ENCODE data around the gene MTMR12. TPM values are rescaled to one million over a fixed set of nuclear protein-coding genes. Genes with fewer than 3 reads are reported as not detected.

Gene MTMR12
- total and polyA plus RNA-seq, 2 of the 13 experiments (the other 11 are each of a cell fraction or from before 2014, with no cell fraction given), result 23.4 to 36.6 TPM

GRCh38 chr5:32223972-32224609 is 88.6 kb downstream of the MTMR12 start:
- no peaks in the 10 kb centered on the region for H3K9me3 ChIP-seq (ENCODE audit: low read length)
- no peaks in the 10 kb centered on the region for H3K79me2 ChIP-seq (ENCODE audit: insufficient read depth, low read length)
- ChIA-PET POLR2A (interaction anchor here (0.6 to 1.1 kb wide), 2 partner anchors 10 to 386 kb away, joined by 3 to 5 read pairs; no protein-coding TSS in a partner anchor), CTCF (ENCODE audit: low intra/inter-chr PET ratio, low total read pairs) (no interaction called here)
- no peak overlapping the region for H3K9ac ChIP-seq (ENCODE audit: insufficient read depth, low read depth, low read length)
- in situ Hi-C loops (cut with HindIII; ENCODE audit: extremely low pct_ligation_motif_present, low pct_unique_long_range_greater_than_20kb), result no loop called here
- intact Hi-C loops (cut with micrococcal nuclease; ENCODE audit: unreplicated experiment), result no loop called here
- peaks cover 25% of the 10 kb centered on the region for H3K4me1 ChIP-seq (ENCODE audit: insufficient read depth, low read length)
- H2AFZ ChIP-seq (ENCODE audit: low read length), result no peak overlapping the region
- H3K27ac ChIP-seq (ENCODE audit: extremely low read length, insufficient read depth, low read length), result peak overlapping the region; percentile 66
- TF ChIP-seq HNRNPK (IDR thresholded peaks at IDR 0.05; ENCODE audit: low read depth, low read length, poor library complexity, severe bottlenecking) (no peak), TEAD3 (CRISPR knock-in tag; optimal IDR thresholded peaks at IDR 0.05; ENCODE audit: borderline replicate concordance) (peak; percentile 88), ZNF281 (CRISPR knock-in tag; IDR thresholded peaks at IDR 0.05; ENCODE audit: borderline replicate concordance) (peak; percentile 34; the same call in 1 of the 2 replicates), HIC2 (CRISPR knock-in tag; IDR thresholded peaks at IDR 0.05; ENCODE audit: low read depth) (0 out of 2 replicates have a peak, but pooled peaks have one; percentile 29), MAFK (conservative IDR thresholded peaks at IDR 0.05 in 1 of 2, IDR thresholded peaks at IDR 0.05 in 1 of 2; ENCODE audit: low read length in 2 of 2) (peak; percentile 94 to 96), MAFF (IDR thresholded peaks at IDR 0.05; ENCODE audit: low read depth, low read length) (peak; percentile 95), NR2F6 (IDR thresholded peaks at IDR 0.05) (no peak), NR2F6 (CRISPR knock-in tag; IDR thresholded peaks at IDR 0.05) (0 out of 2 replicates have a peak, but pooled peaks have one; percentile 11), NFE2 (CRISPR knock-in tag; IDR thresholded peaks at IDR 0.05) (peak; percentile 66; the same call in 1 of the 2 replicates), ZGPAT (CRISPR knock-in tag; IDR thresholded peaks at IDR 0.05) (no peak), FOSL2 (CRISPR knock-in tag; IDR thresholded peaks at IDR 0.05) (peak; percentile 51), SMAD3 (CRISPR knock-in tag; IDR thresholded peaks at IDR 0.05) (no peak), ATAD3A (CRISPR knock-in tag; IDR thresholded peaks at IDR 0.05) (no peak)
- WGBS (ENCODE audit: low lambda C conversion rate), result 33% methylated on average over 1 of the region's 1 CpG
- no peaks in the 10 kb centered on the region for H3K27me3 ChIP-seq (ENCODE audit: control insufficient read depth in 1 of 2, insufficient read depth in 2 of 2, low read length in 2 of 2)
- DNase-seq (ENCODE audit: low spot score), result peak; percentile 75
- peaks cover 1 to 6% of the 10 kb centered on the region in 2 experiments; a peak in 3 of 5 replicates for H3K36me3 ChIP-seq (replicated peaks in 1 of 2; ENCODE audit: control insufficient read depth in 1 of 2, insufficient read depth in 2 of 2, low read length in 2 of 2)
- peak overlapping the region; percentile 34; the same call in 1 of the 2 replicates for H3K4me2 ChIP-seq (ENCODE audit: low read depth, low read length)
- ATAC-seq, result peak; percentile 75
- no peak overlapping the region; a peak in 1 of 6 replicates for H3K4me3 ChIP-seq (replicated peaks in 1 of 3; ENCODE audit: insufficient read depth in 1 of 3, low read depth in 2 of 3, low read length in 3 of 3)
- no peaks in the 10 kb centered on the region for H4K20me1 ChIP-seq (ENCODE audit: insufficient read depth, low read length)
- peak; percentile 26 for FAIRE-seq
- BruUV-seq (replicated peaks), result no TSS peak

Measured in HepG2 (cell line).